Measurements from ENCODE around the gene LY6G5C.
"Not testable (repeated sequence)": the region's sequence is repeated elsewhere in the genome, so short reads cannot be mapped to it uniquely, and the experiment has no call there.

LY6G5C gene

DNA sequence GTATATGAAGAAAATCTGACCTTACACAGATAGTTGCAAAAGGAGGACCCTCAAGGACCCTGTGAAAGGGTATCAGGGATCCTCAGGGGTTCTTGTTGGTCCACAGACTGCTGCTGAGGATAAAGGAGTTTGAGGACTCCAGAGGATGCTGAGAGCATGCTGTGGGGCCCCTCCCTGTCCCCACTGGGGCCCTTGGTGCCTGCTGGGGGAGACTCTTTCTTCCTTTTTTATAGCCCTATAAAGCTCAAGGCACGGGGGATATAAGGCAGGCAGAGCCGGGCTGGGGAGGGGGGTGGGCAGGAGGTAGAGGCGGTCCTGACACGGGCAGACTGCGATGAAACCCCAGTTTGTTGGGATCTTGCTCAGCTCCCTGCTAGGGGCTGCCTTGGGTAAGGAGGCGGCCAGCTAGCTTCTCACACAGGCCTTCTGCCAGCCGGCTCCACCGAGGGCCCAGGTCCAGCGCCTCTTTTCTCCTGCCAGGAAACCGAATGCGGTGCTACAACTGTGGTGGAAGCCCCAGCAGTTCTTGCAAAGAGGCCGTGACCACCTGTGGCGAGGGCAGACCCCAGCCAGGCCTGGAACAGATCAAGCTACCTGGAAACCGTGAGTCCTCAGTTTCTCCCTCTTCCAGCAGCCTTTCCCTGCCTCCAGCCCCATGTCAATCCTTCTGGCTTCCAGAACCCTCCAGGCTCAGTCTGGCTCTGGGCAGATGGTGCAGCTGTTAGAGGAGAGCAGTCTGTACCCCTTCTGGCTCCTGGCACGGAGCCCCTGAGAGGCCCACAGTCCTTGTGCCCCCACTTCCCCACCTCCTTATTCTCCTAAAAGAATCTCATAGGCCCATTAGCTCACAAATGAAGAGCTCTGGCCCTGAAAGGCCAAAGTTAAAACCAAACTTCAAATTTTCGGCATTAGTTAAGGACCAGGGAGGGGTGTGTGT lies 34.4 kb upstream of the LY6G5C start, which contains the start of gene LY6G6D:
LY6G6D (plus strand) TSS at position 327 of the 937 bp plus-strand sequence; CDS start at position 335, 8 bp downstream.
- no peak for DNase-seq (ENCODE audit: low read depth in 2 of 3, low spot score in 2 of 3)

DNA sequence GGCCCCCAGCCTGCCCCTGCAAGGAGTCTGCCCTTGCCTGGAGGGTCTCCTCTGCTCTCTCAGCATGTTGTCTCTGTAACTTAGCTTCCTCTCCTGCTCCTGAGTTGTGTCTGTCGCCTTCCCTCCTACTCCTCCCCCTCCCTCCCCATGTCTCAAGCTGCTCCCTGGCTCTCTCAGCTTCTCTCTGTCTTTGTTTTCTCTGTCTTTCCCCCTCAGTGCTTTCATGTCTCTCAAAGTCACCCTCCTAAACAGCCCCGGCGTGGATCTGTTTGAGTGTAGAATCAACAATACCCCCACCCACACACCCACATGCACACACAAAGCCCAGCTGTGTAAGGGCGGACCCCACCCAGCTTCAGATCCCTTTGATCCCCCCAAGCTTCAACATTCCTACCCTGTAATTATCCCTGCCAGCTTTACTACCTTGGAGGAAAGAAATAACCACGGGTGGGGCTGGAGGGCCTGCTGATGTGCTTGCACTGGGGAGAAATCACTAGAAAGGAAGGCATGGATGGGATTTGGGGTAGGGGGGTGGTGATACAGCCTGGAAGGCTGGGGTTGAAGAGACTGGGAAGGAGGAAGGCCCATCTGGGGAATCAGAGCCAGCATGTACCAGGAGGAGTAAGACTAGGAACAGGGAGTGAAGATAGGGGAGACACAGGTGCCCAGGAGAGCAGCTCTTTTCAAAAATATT lies 33.3 kb upstream of the LY6G5C start:
- DNase-seq (ENCODE audit: low read depth in 2 of 3, low spot score in 2 of 3) = no peak

GRCh38 chr6:31713465-31713864 lies 32.6 kb upstream of the LY6G5C start:
- no peak for DNase-seq (ENCODE audit: low read depth in 2 of 3, low spot score in 2 of 3)

GRCh38 chr6:31712296-31712695 lies 31.4 kb upstream of the LY6G5C start:
- no peak for DNase-seq (ENCODE audit: low read depth in 2 of 3, low spot score in 2 of 3)

- DNase-seq (ENCODE audit: low read depth in 2 of 3, low spot score in 2 of 3) = no peak
Measured at GRCh38 chr6:31711233-31711632, 30.4 kb upstream of the LY6G5C start.

- DNase-seq (ENCODE audit: low read depth in 2 of 3, low spot score in 2 of 3) = no peak
Measured at GRCh38 chr6:31710523-31711219, 29.8 kb upstream of the LY6G5C start.

GRCh38 chr6:31709157-31709556 lies 28.3 kb upstream of the LY6G5C start:
- not testable (repeated sequence) for DNase-seq (ENCODE audit: low read depth in 2 of 3, low spot score in 2 of 3)

- no peak for DNase-seq (ENCODE audit: low read depth in 2 of 3, low spot score in 2 of 3)
Measured at GRCh38 chr6:31708224-31708623, 27.4 kb upstream of the LY6G5C start.

DNA sequence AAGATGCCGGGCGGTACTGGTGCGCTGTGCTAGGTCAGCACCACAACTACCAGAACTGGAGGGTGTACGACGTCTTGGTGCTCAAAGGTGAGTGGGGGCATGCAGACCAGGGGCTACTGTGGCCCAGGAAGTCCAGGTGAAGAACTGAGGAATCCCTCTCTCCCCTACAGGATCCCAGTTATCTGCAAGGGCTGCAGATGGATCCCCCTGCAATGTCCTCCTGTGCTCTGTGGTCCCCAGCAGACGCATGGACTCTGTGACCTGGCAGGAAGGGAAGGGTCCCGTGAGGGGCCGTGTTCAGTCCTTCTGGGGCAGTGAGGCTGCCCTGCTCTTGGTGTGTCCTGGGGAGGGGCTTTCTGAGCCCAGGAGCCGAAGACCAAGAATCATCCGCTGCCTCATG lies 26.8 kb upstream of the LY6G5C start:
- no peak for DNase-seq (ENCODE audit: low read depth in 2 of 3, low spot score in 2 of 3)

DNA sequence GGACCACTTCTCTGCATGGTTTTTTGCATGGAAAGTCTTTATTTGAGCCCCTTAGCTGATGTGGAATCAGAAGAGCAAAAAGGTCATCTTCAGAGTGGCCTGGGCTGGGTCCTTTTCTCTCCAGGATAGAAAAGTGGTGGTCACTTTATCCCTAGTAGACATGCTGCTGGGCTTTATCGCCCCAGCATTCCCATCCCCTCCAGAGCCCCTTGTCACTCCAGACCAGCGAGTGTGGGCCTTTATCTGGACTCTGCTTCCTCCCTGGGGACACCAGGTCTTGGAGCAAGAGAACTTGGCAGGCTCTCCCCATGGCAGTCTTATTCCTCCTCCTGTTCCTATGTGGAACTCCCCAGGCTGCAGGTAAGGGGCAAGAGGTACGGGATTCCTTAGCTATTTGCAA lies 25.7 kb upstream of the LY6G5C start, which contains the start of gene LY6G6F:
LY6G6F (plus strand) TSS at position 268 of the 400 bp plus-strand sequence; CDS start at position 309, 41 bp downstream.
- no peak for DNase-seq (ENCODE audit: low read depth in 2 of 3, low spot score in 2 of 3)

DNA sequence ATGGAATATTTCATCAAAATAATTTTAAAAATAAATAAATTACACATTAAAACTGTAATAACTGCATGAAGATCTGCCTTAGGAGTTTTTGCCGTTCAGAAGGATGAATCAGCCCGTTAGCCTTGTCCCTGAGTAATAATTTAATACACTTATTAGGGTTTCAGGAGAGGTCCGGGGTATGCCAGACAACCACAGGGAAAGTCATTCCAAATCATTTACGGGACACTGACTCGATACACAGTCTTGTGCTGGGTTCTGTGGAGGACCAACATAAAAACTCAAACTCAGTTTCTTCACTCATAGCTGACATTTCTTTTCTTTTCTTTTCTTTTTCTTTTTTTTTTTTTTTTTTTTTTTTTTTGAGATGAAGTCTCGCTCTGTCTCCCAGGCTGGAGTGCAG lies 25.1 kb upstream of the LY6G5C start:
- DNase-seq (ENCODE audit: low read depth in 2 of 3, low spot score in 2 of 3) = no peak

GRCh38 chr6:31702819-31703716 lies 22.2 kb upstream of the LY6G5C start, which contains the start of gene ABHD16A:
ABHD16A (minus strand) TSS chr6:31703324; CDS start chr6:31703281, 43 bp downstream.
- DNase-seq (ENCODE audit: low read depth in 2 of 3, low spot score in 2 of 3) = peak; percentile 92 to 96 (median 93)

DNA sequence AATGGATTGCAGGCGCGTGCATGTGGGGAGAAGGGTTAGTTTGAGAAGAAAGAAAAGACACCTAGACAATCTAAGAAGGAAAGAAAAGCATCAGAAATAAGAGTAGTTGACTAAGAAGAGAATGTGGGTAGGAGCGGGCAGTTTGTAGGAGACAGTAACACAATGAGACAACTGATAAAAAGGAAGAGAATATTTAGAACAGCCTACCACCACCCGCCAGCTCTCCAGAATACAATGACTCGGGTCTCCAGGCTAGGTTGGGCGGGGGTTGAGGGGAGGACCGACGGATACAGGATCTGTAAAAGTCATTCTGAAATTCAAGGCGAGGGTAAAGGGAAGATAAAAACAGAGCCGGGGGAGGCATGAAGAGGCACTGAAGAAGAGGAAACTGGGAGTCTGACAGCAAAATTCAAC lies 21.5 kb upstream of the LY6G5C start:
- no peak for DNase-seq (ENCODE audit: low read depth in 2 of 3, low spot score in 2 of 3)

DNA sequence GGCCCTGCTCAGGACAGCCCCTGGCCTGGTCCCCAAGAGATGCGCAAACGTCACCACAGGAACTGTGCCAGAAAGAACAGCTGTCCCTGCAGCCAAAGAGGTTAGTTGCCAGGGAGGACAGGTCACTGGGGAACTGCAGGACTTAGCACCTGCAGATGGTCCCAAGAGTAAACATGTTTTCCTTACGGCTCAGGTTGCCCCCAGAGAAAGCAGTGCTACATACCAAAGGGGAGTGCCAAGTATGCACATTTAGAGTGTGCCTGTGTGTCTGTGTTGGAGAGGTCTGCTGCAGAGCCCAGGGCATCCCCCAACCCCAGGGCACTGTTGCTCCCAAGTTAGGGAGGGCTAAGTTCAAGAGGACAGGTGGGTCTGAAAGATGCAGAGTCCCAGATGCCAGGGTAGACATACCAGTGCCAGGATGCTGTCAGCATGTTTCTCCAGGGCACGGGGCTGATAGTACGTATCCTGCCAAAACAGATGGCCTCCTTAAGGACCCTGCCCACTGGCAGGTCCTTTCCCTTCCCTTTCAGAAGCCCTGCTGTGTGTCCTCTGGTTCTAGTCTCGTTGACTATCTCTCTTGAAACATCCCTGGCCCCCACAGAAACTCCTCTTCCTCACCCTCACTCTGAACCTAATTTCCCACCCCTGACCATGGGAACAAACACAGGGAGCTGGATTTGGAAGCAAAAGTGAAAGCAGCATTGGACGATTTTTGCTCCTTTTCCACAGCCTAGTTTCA lies 21.0 kb upstream of the LY6G5C start:
- no peak for DNase-seq (ENCODE audit: low read depth in 2 of 3, low spot score in 2 of 3)

DNA sequence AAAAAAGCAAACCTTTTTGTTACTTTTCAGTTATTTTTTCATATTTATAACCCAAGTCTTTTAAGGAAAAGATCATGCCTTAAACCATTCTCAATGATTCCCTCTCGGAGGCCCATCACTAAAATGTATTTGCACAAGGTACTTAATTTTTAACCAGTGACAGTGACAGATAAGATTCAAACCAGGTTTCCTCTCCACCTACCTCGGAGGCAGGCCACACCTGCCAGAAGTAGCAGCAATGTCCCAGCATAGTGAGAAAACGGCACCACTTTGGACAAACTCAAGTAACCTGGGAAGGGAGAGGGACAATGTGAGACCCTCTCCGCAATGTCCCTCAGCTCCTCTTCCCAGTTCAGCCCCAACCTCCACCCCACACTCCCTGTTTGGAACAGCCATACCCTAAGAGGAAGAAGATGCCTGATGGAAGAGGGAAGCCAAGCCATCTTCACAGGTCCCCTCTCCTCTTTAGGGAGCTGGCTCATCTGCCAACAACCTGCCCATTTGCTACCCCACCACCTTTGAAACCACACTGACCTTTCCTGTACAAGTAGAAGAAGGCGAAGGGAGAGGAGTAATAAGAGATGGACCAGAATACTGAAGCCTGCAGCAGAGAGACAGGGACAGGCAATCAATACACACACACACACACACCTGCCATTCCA lies 20.0 kb upstream of the LY6G5C start:
- DNase-seq (ENCODE audit: low read depth in 2 of 3, low spot score in 2 of 3) = no peak

DNA sequence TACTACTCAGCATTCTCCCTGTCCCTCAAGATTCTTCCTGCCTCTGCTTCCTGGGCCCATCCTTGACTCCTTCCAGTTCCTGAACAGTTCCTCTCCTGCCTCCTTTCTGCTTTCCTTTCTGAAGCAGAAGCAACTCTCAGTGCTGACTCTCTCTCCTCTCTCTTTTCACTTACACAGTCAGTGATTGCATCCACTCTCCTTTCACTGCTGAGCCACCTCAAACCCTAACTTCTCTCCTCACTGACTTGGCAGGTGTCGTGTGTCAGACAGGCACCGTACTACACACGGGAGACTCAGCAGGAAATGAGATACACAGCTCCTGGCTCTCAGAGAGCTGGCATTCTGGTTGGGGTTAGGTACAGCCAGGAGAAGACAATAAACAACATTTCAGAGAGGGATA lies 16.7 kb upstream of the LY6G5C start:
- no peak for DNase-seq (ENCODE audit: low read depth in 2 of 3, low spot score in 2 of 3)

- no peak for DNase-seq (ENCODE audit: low read depth in 2 of 3, low spot score in 2 of 3)
Measured at GRCh38 chr6:31693535-31693934, 12.7 kb upstream of the LY6G5C start.

DNA sequence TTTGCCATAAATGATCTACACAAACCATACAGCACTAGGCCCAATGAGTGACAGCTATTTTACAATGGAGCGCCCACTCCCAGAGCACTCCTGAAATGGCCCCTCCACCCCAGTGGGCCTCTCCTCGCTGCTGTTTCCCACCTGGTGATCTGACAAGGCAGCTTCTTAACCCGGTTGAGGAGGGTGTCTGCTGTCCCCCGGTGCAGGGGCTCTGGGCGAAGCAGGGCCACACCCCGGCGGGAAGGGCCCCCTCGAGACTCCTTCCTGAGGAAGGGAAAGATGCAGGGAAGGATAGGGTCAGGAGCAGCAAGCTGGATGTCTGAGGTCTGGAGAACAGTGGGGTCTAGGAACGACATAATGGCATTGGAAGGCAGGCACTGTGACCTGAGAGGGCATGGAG lies 12.0 kb upstream of the LY6G5C start:
- no peak for DNase-seq (ENCODE audit: low read depth in 2 of 3, low spot score in 2 of 3)

DNA sequence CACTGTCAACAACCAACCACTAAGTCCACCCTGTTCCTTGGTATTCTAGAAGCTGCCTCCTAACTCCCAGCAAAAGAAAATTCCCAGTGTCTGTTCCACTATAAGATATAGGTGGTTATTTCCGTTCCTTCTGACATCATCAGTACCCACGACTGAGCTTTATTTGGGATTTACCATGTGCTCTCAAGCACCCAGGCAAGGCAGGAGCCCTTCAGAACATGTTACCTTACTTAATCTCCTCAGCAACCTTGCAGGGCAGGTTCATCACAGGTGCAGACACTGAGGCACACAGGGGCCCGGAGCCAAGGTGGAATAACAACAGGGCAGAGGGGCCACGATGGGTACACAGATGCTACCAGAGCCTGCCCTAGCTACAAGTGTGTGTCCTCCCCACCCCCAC lies 11.5 kb upstream of the LY6G5C start:
- DNase-seq (ENCODE audit: low read depth in 2 of 3, low spot score in 2 of 3) = no peak
